Epithelial cell of proximal tubule (primary cell): Measurements from ENCODE around the gene MAEL. TPM values are rescaled to one million over a fixed set of nuclear protein-coding genes. Genes with fewer than 3 reads are reported as not detected.

Experiments
- DNase-seq: peaks from one replicate; pipeline ENCODE4 v3.0.0-alpha.2; 2011; ENCODE audit warnings: low read depth
- H3K4me3 ChIP-seq: 2 replicates; pipeline ENCODE4 v1.5.1; 2011; ENCODE audit warnings: low read depth, mild to moderate bottlenecking, low read length
- CTCF ChIP-seq: conservative IDR thresholded peaks from 2 replicates; pipeline ENCODE4 v1.5.1; 2012; ENCODE audit warnings: low read depth, mild to moderate bottlenecking, low read length
- total RNA-seq: library from RNA; depleted of rRNA; stranded (reverse); fragments of >200 nt; gene quantifications from 2 replicates; pipeline ENCODE4 v1.2.3, GENCODE V29; 2015

The MAEL gene
- total RNA-seq, 1 donor from 2014 or later = not detected

- H3K4me3 ChIP-seq = no peak overlapping the region
- TF ChIP-seq CTCF = peak; percentile 58
- no peak for DNase-seq
Measured at GRCh38 chr1:167060141-167061072, 71.3 kb downstream of the MAEL start.

GRCh38 chr1:167061073-167061464 is 72.0 kb downstream of the MAEL start:
- H3K4me3 ChIP-seq = no peak overlapping the region
- TF ChIP-seq CTCF = no peak
- no peak for DNase-seq

GRCh38 chr1:167064621-167065020 is 75.5 kb downstream of the MAEL start:
- no peak for DNase-seq
- no peak for TF ChIP-seq CTCF
- H3K4me3 ChIP-seq = no peak overlapping the region

- TF ChIP-seq CTCF = no peak
- no peak overlapping the region for H3K4me3 ChIP-seq
- no peak for DNase-seq
Measured at GRCh38 chr1:167065471-167065870, 76.4 kb downstream of the MAEL start.

GRCh38 chr1:167066333-167067122 is 77.4 kb downstream of the MAEL start:
- DNase-seq = no peak
- H3K4me3 ChIP-seq = peak overlapping the region; percentile 48
- TF ChIP-seq CTCF = peak; percentile 94

GRCh38 chr1:167067904-167068303 is 78.8 kb downstream of the MAEL start:
- no peak for TF ChIP-seq CTCF
- no peak overlapping the region for H3K4me3 ChIP-seq
- DNase-seq = no peak
